C4-2B (cell line): ENCODE measurements around the gene EXOC7.

ENCODE experiments used
- CTCF ChIP-seq: fragments of 450-650 bp; conservative IDR thresholded peaks from 2 replicates; pipeline ENCODE4 v1.5.1; 2017; ENCODE audit warnings: mild to moderate bottlenecking
- ZFX ChIP-seq: fragments of 450-650 bp; IDR thresholded peaks from 2 replicates; pipeline ENCODE4 v1.6.1; 2017

GRCh38 chr17:76072148-76072858 is 31.3 kb downstream of the EXOC7 start, which contains the start of gene SRP68:
- TF ChIP-seq CTCF (no peak), ZFX (peak; percentile 92; the same call in 1 of the 2 replicates)
